Adrenal gland (tissue), 5 donors: ENCODE data around the gene PRIM2.
"Not testable (repeated sequence)": the region's sequence is repeated elsewhere in the genome, so short reads cannot be mapped to it uniquely, and the experiment has no call there.

Source experiments
- CTCF ChIP-seq, 6 experiments: fragments of 450-650 bp in 4 of 6; fragments of 200-600 bp in 2 of 6; sonication (generic) in 1 of 6; IDR thresholded peaks; 1 replicate in 5 of 6; 2 replicates in 1 of 6; pipeline versions ENCODE4 v1.5.1 to v1.8.0; 2016 to 2021; ENCODE audit warnings: antibody characterized with exemption in 6 of 6, mild to moderate bottlenecking in 2 of 6, moderate library complexity in 1 of 6
- POLR2A ChIP-seq, 2 donors: fragments of 450-650 bp; IDR thresholded peaks; one replicate each; pipeline ENCODE4 v1.6.1; 2017; ENCODE audit warnings: antibody characterized with exemption in 2 of 2, mild to moderate bottlenecking in 2 of 2, moderate library complexity in 1 of 2
- donor health status: DM: no; HTN: no; CAD: no.

GRCh38 chr6:57371779-57372178 lies 54.3 kb downstream of the PRIM2 start:
- TF ChIP-seq CTCF, POLR2A (IDR thresholded peaks at IDR 0.05): not testable (repeated sequence)
